SK-N-MC (cell line): ENCODE results near the gene SHISA6.

Experiments used
- DNase-seq: peaks from one replicate; pipeline ENCODE4 v3.0.0-alpha.2; 2011; ENCODE audit warnings: low read depth, low spot score
- H3K27ac ChIP-seq: fragments of 200-600 bp; sonication (generic); 2 replicates; pipeline ENCODE4 v1.5.1; 2016; ENCODE audit warnings: mixed run types
- H3K36me3 ChIP-seq: fragments of 200-600 bp; sonication (generic); 2 replicates; pipeline ENCODE4 v1.6.1; 2017; ENCODE audit warnings: antibody characterized with exemption, low read length, mixed read lengths; ENCODE audit not compliant: insufficient read depth
- H3K4me3 ChIP-seq: fragments of 200-600 bp; sonication (generic); 2 replicates; pipeline ENCODE4 v1.5.1; 2016
- H3K9ac ChIP-seq: fragments of 200-600 bp; sonication (generic); 2 replicates; pipeline ENCODE4 v1.8.0; 2017; ENCODE audit warnings: mixed run types, mixed read lengths; ENCODE audit not compliant: insufficient read length
- H3K9me3 ChIP-seq: fragments of 200-600 bp; sonication (generic); 2 replicates; pipeline ENCODE4 v1.6.1; 2017; ENCODE audit warnings: low read depth, mild to moderate bottlenecking, antibody characterized with exemption, low read length, moderate library complexity, mixed read lengths
- EZH2 ChIP-seq: fragments of 200-600 bp; sonication (generic); IDR thresholded peaks from one replicate; pipeline ENCODE4 v1.6.1; 2017; ENCODE audit warnings: antibody characterized with exemption
- FOXP2 ChIP-seq: optimal IDR thresholded peaks from 2 replicates; pipeline ENCODE3; 2011; ENCODE audit warnings: mild to moderate bottlenecking, moderate library complexity; ENCODE audit not compliant: insufficient read depth; ENCODE audit errors: extremely low read length, control extremely low read depth
- POLR2AphosphoS5 ChIP-seq: IDR thresholded peaks from 2 replicates; pipeline ENCODE4 v1.6.1; 2012; ENCODE audit warnings: mild to moderate bottlenecking, low read depth, low read length, borderline replicate concordance

SHISA6 gene

GRCh38 chr17:11608396-11608795 is 367.4 kb downstream of the SHISA6 start:
- H3K36me3 ChIP-seq = no peaks in the 10 kb centered on the region
- no peaks in the 10 kb centered on the region for H3K9me3 ChIP-seq
- peak overlapping the region; percentile 55 for H3K9ac ChIP-seq
- no peak overlapping the region for H3K27ac ChIP-seq
- TF ChIP-seq FOXP2 (no peak), EZH2 (no peak), POLR2AphosphoS5 (no peak)
- no peak for DNase-seq
- no peak overlapping the region for H3K4me3 ChIP-seq

DNA sequence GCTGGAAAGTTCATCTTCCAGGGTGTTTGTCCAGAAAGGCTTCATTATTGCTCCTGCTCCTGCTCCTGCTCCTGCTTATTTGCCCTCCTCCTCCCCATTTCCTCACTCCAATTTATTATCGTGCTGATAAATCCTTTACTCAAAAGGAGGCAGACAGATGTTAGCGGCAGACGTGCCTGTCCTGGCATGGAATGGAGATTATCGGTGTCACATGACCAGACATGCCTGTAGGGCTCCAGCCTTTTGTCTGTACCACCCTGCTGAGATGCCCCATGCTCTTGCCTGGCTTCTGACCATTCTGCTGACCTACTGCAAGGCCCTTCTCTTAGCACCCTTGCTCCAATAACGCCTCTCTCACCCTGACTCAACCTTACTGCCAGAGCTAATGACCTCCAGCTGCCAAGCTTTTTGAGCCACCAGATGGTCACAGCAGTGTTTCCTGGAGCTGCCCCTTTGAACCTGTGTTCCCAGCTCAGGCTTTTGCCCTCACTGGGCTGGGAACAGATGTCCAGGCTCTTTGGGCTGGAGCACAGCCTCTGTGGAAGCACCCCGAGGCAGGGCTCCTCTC is 370.1 kb downstream of the SHISA6 start:
- Histone ChIP-seq H3K27ac (no peak overlapping the region), H3K9ac (no peak overlapping the region), H3K36me3 (no peaks in the 10 kb centered on the region), H3K9me3 (no peaks in the 10 kb centered on the region), H3K4me3 (no peak overlapping the region)
- DNase-seq = no peak
- TF ChIP-seq POLR2AphosphoS5 (no peak), FOXP2 (no peak), EZH2 (no peak)

- Histone ChIP-seq H3K36me3 (no peaks in the 10 kb centered on the region), H3K27ac (no peak overlapping the region), H3K4me3 (no peak overlapping the region), H3K9me3 (no peaks in the 10 kb centered on the region), H3K9ac (no peak overlapping the region)
- no peak for DNase-seq
- no peak for TF ChIP-seq POLR2AphosphoS5
- no peak for TF ChIP-seq FOXP2
- no peak for TF ChIP-seq EZH2
Observed at GRCh38 chr17:11612956-11613355, 371.9 kb downstream of the SHISA6 start.
